Memory B cell (primary cell): ENCODE data around the gene CERS5.

ENCODE experiments used
- ATAC-seq: fragments of 150-1000 bp; cut with Tn5 transposase; 2 replicates; pipeline ENCODE4 v1.10.0; 2021; ENCODE audit warnings: low read depth, mild to moderate bottlenecking, moderate library complexity
- DNase-seq, 2 donors: peaks; one replicate each; pipeline ENCODE4 v3.0.0; 2022; ENCODE audit warnings: low spot score in 2 of 2
- H3K27ac Mint-ChIP-seq: one replicate; pipeline ENCODE4 v1.8.0; 2022; ENCODE audit warnings: mild to moderate bottlenecking, moderate library complexity, mixed read lengths
- H3K27me3 Mint-ChIP-seq: one replicate; pipeline ENCODE4 v1.8.0; 2022; ENCODE audit warnings: mixed read lengths
- H3K36me3 Mint-ChIP-seq: one replicate; pipeline ENCODE4 v1.8.0; 2022; ENCODE audit warnings: mild to moderate bottlenecking, mixed read lengths
- H3K4me1 Mint-ChIP-seq: one replicate; pipeline ENCODE4 v1.8.0; 2022; ENCODE audit warnings: mixed read lengths
- H3K4me3 Mint-ChIP-seq: one replicate; pipeline ENCODE4 v1.8.0; 2022; ENCODE audit warnings: mild to moderate bottlenecking, moderate library complexity, mixed read lengths
- H3K9me3 Mint-ChIP-seq: one replicate; pipeline ENCODE4 v1.8.0; 2022; ENCODE audit warnings: mixed read lengths

Gene CERS5, protein sequence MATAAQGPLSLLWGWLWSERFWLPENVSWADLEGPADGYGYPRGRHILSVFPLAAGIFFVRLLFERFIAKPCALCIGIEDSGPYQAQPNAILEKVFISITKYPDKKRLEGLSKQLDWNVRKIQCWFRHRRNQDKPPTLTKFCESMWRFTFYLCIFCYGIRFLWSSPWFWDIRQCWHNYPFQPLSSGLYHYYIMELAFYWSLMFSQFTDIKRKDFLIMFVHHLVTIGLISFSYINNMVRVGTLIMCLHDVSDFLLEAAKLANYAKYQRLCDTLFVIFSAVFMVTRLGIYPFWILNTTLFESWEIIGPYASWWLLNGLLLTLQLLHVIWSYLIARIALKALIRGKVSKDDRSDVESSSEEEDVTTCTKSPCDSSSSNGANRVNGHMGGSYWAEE

DNA sequence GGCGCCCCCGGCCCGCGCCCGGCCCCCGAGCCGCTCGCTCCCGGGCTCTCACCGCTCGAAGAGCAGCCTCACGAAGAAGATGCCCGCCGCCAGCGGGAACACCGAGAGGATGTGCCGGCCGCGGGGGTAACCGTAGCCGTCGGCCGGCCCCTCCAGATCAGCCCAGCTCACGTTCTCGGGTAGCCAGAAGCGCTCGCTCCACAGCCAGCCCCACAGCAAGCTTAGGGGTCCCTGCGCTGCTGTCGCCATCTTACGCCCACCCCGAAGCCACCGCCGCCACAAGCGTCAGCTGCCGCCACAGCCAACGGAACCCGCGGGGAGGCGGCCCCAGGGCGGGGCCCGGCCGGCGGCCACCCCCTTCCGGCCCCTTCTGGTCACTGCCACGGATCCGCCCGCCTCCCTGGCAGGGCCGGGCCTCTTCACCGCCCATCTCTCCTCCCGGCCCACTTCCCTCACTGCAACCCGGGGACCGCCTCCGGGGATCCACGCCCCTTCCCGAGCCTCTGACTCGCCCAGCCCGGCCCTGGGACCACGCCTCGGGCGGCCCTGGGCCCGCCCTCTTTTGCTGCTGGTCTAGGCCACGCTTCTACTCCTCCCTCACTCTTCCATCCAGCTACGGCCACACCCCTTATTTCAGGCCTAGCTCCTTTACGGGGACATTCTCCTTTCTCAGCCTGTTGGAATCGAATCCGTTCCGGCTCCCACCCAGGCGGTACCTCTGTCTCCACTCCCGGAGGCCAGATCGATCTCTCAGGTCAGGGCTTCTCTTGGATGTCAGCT, at the start of gene CERS5:
Gene CERS5, minus strand, starts transcription at position 321 of the 780 bp plus-strand sequence. Its CDS starts 72 bp downstream, at position 249.
- no peaks in the 10 kb centered on the region for H3K27me3 Mint-ChIP-seq
- H3K36me3 Mint-ChIP-seq: no peaks in the 10 kb centered on the region
- H3K9me3 Mint-ChIP-seq: no peaks in the 10 kb centered on the region
- H3K4me3 Mint-ChIP-seq: peak within 1 kb of the TSS; percentile 92
- DNase-seq (peak; percentile 88 to 96), ATAC-seq (peak; percentile 95)
- peaks cover 15% of the 10 kb centered on the region for H3K4me1 Mint-ChIP-seq
- H3K27ac Mint-ChIP-seq: peak within 1 kb of the TSS; percentile 87

DNA sequence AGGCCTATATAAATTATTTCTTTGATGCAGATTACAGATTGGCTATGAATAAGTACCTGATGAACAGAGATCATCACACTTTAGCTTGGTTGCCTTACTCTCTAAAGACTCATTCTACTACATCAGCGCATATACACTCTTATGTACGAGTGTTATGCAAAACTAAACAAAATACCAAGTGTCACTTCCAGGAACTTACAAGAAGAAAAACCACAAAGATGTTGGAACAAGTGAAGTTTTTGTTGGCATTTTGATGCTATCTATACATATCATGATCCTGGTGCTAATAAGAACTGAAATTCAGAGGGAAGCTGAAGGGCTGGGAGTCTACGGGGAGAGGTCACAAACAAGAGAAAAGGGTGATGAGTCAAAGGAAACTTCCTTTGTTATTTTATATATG, 47.9 kb upstream of the CERS5 start:
- H3K4me3 Mint-ChIP-seq: no peak overlapping the region
- H3K9me3 Mint-ChIP-seq: no peaks in the 10 kb centered on the region
- peaks cover 2% of the 10 kb centered on the region for H3K36me3 Mint-ChIP-seq
- no peaks in the 10 kb centered on the region for H3K27me3 Mint-ChIP-seq
- H3K4me1 Mint-ChIP-seq: peaks cover 3% of the 10 kb centered on the region
- H3K27ac Mint-ChIP-seq: no peak overlapping the region
- DNase-seq: no peak
- no peak for ATAC-seq

DNA sequence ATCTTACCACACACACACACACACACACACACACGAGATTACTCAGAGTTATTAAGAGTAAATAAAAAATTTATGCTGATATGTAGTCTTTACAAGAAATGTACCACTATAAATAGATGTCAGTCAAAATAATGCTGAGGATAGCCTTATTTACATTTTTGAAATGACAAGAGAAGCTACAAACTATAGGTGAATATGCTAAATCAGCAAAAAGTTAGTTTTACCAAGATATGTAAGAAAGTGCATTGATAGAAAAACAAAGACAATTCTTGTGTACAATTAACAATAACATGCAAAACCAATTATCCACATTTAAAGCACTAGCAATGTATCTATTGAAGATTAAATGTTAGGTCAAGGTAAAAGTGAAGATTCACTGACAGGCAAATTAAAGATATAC, 46.8 kb upstream of the CERS5 start:
- H3K27ac Mint-ChIP-seq: peak overlapping the region; percentile 70
- DNase-seq (no peak), ATAC-seq (no peak)
- H3K9me3 Mint-ChIP-seq: no peaks in the 10 kb centered on the region
- H3K4me1 Mint-ChIP-seq: peaks cover 3% of the 10 kb centered on the region
- no peak overlapping the region for H3K4me3 Mint-ChIP-seq
- H3K27me3 Mint-ChIP-seq: no peaks in the 10 kb centered on the region
- H3K36me3 Mint-ChIP-seq: peaks cover 2% of the 10 kb centered on the region

DNA sequence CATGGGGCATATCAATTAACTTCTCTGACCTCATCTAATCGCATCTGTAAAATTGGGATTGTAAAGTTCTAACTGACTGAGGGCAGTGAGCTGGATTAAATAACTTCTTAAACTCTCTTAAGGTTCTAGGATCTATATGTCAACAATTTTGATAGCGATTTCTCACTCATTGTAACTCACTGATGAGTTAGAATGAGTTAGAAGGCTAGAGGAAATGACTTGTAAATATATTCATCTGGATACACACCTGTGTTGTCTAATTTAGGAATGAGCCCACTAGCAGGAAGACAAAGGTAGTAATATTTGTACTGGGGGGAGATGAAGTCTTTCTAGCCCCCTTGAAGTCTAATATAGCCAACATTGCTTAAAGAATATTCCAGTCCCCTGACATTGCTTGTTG, 46.3 kb upstream of the CERS5 start:
- Mint-ChIP-seq H3K27ac (peak overlapping the region; percentile 28), H3K9me3 (no peaks in the 10 kb centered on the region), H3K36me3 (peaks cover 2% of the 10 kb centered on the region), H3K4me1 (peaks cover 3% of the 10 kb centered on the region), H3K27me3 (no peaks in the 10 kb centered on the region), H3K4me3 (no peak overlapping the region)
- no peak for ATAC-seq
- no peak for DNase-seq

DNA sequence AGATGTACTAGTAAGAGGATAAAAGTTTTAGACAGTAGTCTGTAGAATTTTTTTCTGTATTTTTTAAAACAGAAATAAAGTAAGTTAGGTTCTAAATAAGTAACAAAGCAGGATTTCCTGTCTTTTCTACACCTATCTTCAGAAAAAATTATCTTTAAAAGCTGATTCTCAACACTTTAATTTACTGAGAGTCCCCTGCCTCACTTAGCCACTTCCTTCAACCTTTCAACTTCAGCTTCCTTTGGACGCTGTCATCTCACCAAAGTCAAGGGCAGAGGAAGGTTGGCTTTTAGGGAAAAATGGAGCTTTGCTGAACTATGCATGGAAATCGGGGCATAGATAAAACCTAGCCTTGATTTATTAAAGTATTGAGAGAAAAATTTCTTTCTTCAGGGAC, 44.9 kb upstream of the CERS5 start:
- DNase-seq (no peak), ATAC-seq (no peak)
- Mint-ChIP-seq H3K4me3 (no peak overlapping the region), H3K9me3 (no peaks in the 10 kb centered on the region), H3K4me1 (peaks cover 3% of the 10 kb centered on the region), H3K36me3 (peaks cover 2% of the 10 kb centered on the region), H3K27me3 (no peaks in the 10 kb centered on the region), H3K27ac (no peak overlapping the region)

DNA sequence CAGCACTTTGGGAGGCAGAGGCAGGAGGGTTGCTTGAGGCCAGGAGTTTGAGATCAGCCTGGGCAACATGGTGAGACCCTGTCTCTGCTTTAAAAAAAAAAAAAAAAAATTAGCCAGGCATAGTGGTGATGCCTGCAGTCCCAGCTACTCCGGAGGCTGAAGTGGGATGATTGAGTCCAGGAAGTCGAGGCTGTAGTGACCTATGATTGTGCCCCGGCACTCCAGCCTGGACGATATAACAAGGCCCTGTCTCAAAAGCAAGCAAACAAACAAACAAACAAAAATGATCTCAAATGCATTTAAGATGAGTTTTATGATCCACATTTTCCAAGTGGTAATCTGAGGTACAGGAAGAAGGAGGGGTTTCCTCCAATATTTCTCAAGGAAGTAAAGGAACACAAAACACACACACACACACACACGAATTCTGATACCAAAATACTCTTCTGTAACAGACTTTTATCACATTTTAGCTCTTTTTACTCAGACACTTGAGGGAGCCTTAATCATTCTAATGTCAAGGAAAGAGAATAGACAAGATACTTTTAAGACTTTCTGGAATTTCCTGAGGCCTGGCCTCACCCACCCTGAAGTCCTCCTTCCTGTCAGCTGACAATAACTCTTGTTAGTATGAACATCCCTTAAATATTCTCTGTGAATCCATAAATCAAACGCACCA, 44.4 kb upstream of the CERS5 start:
- Mint-ChIP-seq H3K36me3 (peaks cover 2% of the 10 kb centered on the region), H3K27me3 (no peaks in the 10 kb centered on the region), H3K27ac (no peak overlapping the region), H3K4me1 (peaks cover 3% of the 10 kb centered on the region), H3K9me3 (no peaks in the 10 kb centered on the region), H3K4me3 (no peak overlapping the region)
- DNase-seq: no peak
- no peak for ATAC-seq

DNA sequence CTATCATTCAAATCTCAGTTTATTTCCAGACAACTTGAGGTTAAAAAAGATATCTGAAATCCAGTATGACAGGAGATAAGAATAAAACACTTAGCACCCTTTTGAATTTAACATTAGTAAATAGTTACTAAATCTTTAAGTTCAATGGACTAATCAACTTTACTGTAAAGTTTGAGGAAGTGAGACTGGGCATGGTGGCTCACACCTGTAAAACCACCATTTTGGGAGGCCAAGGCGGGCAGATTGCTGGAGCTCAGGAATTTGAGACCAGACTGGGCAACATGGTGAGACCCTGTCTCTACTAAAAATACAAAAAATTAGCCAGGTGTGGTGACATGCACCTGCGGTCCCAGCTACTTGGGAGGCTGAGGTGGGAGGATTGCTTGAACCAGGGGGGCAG, 40.3 kb upstream of the CERS5 start:
- H3K4me3 Mint-ChIP-seq: no peak overlapping the region
- H3K36me3 Mint-ChIP-seq: peaks cover 3% of the 10 kb centered on the region
- ATAC-seq: no peak

DNA sequence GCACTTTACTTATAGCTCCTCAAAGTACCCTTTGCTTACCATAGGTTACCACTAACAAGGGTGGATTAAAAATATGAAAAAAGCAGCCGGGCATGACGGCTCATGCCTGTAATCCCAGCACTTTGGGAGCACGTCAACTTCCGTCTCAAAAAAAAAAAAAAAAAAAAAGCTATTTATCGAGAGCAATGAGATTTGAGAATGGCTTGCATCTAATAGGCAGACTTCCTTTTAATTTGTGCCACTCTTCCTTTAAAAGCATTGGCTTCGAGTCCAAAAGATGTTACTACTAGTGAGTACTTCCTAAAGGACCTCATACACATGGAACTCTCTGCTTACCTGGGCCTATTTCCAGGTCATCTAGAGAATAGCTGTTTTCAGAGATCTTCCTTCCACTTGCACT, 38.5 kb upstream of the CERS5 start:
- DNase-seq: no peak
- no peak for ATAC-seq
- Mint-ChIP-seq H3K9me3 (no peaks in the 10 kb centered on the region), H3K27me3 (no peaks in the 10 kb centered on the region), H3K27ac (no peak overlapping the region), H3K36me3 (peaks cover 3% of the 10 kb centered on the region), H3K4me3 (no peak overlapping the region), H3K4me1 (no peaks in the 10 kb centered on the region)

More for the DNA sequence above, 40.3 kb upstream of the CERS5 start:
- Mint-ChIP-seq H3K27ac (no peak overlapping the region), H3K27me3 (no peaks in the 10 kb centered on the region), H3K4me1 (no peaks in the 10 kb centered on the region), H3K9me3 (no peaks in the 10 kb centered on the region)
- no peak for DNase-seq

DNA sequence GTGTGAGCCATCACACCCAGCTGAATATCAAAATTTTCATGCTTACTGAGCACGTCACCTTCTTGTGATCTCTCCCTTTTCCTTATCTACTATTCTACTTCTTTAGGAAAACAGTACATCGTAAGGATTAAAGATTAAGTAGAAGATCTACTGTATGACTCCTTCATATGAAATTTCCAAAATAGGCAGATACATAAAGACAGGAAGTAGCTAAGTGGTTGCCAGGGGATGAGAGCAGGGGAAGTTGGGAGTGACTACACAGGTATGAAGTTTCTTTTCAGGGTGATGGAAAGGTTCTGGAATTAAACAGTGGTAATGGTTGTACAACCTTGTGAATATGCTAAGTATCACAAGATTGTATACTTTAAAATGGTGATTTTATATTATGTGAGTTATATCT, 36.5 kb upstream of the CERS5 start:
- Mint-ChIP-seq H3K4me1 (no peaks in the 10 kb centered on the region), H3K27ac (no peak overlapping the region), H3K9me3 (no peaks in the 10 kb centered on the region), H3K36me3 (peaks cover 6% of the 10 kb centered on the region), H3K4me3 (no peak overlapping the region), H3K27me3 (no peaks in the 10 kb centered on the region)
- no peak for ATAC-seq
- no peak for DNase-seq

DNA sequence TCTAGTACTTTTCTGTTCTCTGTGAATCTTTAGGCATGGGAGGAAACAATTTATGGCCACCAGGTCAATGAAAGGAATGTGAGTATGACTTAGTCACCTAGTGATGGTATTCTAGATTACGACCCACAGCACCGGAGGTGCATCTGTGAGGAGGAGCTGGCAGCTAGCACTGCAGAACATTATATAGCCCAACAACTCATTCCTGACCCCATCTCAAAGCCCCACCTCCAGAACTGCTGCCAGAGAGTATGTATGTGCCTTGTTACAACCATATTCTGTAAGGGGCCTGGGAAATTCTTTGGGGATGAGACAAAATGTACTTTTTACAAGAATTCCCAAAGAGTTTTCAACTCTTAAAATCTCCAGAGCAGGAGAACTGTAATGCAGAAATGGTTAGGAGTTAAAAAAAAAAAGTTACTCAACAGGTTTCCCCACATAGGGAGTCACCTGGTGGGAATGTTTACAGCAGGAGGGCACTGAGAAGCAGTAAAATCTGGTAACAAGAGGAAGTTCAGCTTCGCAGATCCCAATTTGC, 34.9 kb upstream of the CERS5 start:
- Mint-ChIP-seq H3K4me3 (no peak overlapping the region), H3K9me3 (no peaks in the 10 kb centered on the region), H3K36me3 (peaks cover 6% of the 10 kb centered on the region), H3K27me3 (no peaks in the 10 kb centered on the region), H3K4me1 (no peaks in the 10 kb centered on the region), H3K27ac (no peak overlapping the region)
- DNase-seq (no peak), ATAC-seq (no peak)

DNA sequence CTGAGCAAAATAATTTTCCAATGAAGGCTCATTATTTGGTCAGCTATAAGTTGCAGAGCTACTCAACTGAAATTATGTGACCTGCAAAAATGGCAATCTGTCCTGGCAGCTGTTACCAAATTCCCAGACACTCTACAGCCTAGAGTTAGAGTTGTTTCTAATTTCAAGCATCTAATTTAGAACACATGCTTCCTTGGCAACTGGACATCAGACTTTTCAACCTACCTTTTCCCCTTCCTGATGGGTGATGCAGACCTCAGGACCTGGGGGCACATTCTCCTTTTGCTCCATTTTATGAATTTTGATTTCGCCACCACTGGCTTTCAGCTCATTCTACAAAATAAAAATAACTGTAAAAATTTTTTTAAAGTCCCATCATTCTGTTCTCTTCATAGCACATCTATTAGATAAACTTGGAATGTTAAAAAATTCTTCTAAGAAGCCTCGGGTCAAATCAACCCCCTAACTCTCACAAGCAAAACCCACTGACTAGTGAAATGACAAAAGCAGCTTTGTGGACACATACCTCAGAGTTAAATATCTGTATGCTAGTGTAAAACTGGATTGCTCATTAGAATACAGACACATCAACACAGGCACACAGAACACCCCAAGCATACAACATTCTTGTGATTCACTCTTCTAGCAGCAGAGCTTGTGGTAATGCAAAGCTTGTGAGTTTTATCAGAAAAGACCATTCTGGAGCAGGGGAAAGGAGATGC, 33.5 kb upstream of the CERS5 start:
- H3K4me3 Mint-ChIP-seq: no peak overlapping the region
- H3K36me3 Mint-ChIP-seq: peaks cover 8% of the 10 kb centered on the region
- ATAC-seq: no peak
- no peaks in the 10 kb centered on the region for H3K27me3 Mint-ChIP-seq
- H3K4me1 Mint-ChIP-seq: no peaks in the 10 kb centered on the region
- no peak for DNase-seq
- H3K9me3 Mint-ChIP-seq: no peaks in the 10 kb centered on the region
- no peak overlapping the region for H3K27ac Mint-ChIP-seq

DNA sequence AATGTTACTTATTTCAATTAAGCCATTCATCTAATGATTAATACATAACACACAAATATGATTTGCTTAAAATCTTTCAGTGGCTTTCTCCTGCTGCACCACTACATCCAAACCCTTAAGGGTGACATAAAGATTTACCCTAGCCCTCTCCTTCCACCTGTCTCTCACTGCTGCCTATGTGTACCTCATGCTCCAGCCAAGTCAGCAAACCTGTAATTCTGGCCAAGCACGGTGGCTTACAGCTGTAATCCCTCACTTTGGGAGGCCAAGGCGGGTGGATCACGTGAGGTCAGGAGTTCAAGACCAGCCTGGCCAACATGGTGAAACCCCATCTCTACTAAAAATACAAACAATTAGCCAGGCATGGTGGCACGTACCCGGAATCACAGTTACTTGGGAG, 31.7 kb upstream of the CERS5 start:
- Mint-ChIP-seq H3K9me3 (no peaks in the 10 kb centered on the region), H3K27ac (no peak overlapping the region), H3K36me3 (peaks cover 8% of the 10 kb centered on the region), H3K4me1 (no peaks in the 10 kb centered on the region), H3K4me3 (no peak overlapping the region), H3K27me3 (no peaks in the 10 kb centered on the region)
- ATAC-seq (no peak), DNase-seq (no peak)

DNA sequence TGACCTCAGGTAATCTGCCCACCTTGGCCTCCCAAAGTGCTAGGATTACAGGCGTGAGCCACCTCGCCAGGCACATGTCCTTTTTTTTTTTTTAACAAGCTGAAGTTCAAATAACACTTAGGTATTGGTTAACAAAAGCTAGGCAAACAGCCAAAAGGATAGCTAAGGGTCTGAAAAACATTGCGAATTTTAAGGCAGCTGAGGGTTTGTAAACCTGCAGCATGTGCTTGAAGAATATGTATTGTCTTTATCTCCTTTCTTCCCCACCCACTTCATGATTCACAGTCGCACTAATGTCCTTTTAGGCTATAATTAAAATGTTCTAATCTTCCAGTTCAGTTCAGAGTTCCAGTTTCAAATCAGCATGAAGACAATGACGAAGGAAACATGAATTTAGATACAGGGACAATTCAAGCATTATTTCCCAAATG, 30.1 kb upstream of the CERS5 start:
- no peak for ATAC-seq
- Mint-ChIP-seq H3K27me3 (no peaks in the 10 kb centered on the region), H3K36me3 (peaks cover 6% of the 10 kb centered on the region), H3K4me3 (no peak overlapping the region), H3K4me1 (no peaks in the 10 kb centered on the region), H3K27ac (no peak overlapping the region), H3K9me3 (no peaks in the 10 kb centered on the region)
- no peak for DNase-seq
